ENCODE results near the gene AOC3. TPM values are rescaled to one million over a fixed set of nuclear protein-coding genes. Genes with fewer than 3 reads are reported as not detected.

The AOC3 gene
- total and polyA plus RNA-seq, 3 experiments from 2014 or later, result 1.0 to 1.3 TPM; not detected in 1

GRCh38 chr17:42818379-42818778 is 32.6 kb upstream of the AOC3 start:
- ChIA-PET CTCF (interaction anchor here (1.7 kb wide), 1 partner anchor 15 kb away, joined by 4 read pairs; no protein-coding TSS in a partner anchor), POLR2A (no interaction called here)
- H3K27ac ChIP-seq (ENCODE audit: low read depth, low read length), result no peak overlapping the region
- no peaks in the 10 kb centered on the region for H3K27me3 ChIP-seq (ENCODE audit: insufficient read depth, low read length, poor library complexity, severe bottlenecking)
- Mint-ChIP-seq H3K27me3 (no peaks in the 10 kb centered on the region), H3K9me3 (no peaks in the 10 kb centered on the region), H3K27ac (no peak overlapping the region), H3K36me3 (peaks cover 6 to 82% (median 24%) of the 10 kb centered on the region in 3 donors), H3K4me3 (no peak overlapping the region), H3K4me1 (peaks cover 12 to 31% (median 26%) of the 10 kb centered on the region in 3 donors)
- H3K36me3 ChIP-seq (ENCODE audit: insufficient read depth, low read length), result peaks cover 68% of the 10 kb centered on the region
- no peaks in the 10 kb centered on the region for H3K9me3 ChIP-seq (ENCODE audit: low read length)
- H3K4me1 ChIP-seq (ENCODE audit: insufficient read depth, low read length), result peaks cover 11% of the 10 kb centered on the region
- no peak overlapping the region for H3K4me3 ChIP-seq (ENCODE audit: low read length)
- no peak for DNase-seq

GRCh38 chr17:42819939-42820535 is 31.0 kb upstream of the AOC3 start:
- H3K36me3 Mint-ChIP-seq, result peaks cover 3 to 72% (median 12%) of the 10 kb centered on the region in 3 donors

GRCh38 chr17:42821176-42821575 is 29.8 kb upstream of the AOC3 start:
- no peak for DNase-seq
- no peaks in the 10 kb centered on the region for H3K9me3 Mint-ChIP-seq
- peak overlapping the region in 4 of 7 donors; percentile 39 to 76 (median 54) for H3K4me3 Mint-ChIP-seq
- H3K4me1 Mint-ChIP-seq, result peaks cover 22 to 42% (median 37%) of the 10 kb centered on the region in 3 donors
- no peaks in the 10 kb centered on the region for H3K27me3 Mint-ChIP-seq
- H3K27me3 ChIP-seq (ENCODE audit: insufficient read depth, low read length, poor library complexity, severe bottlenecking), result no peaks in the 10 kb centered on the region
- no peaks in the 10 kb centered on the region for H3K9me3 ChIP-seq (ENCODE audit: low read length)
- H3K4me3 ChIP-seq (ENCODE audit: low read length), result no peak overlapping the region
- peak overlapping the region in 2 of 8 donors; percentile 41 to 43 for H3K27ac Mint-ChIP-seq
- ChIA-PET CTCF (interaction anchor here (1.4 to 1.7 kb wide), 2 partner anchors 11 to 12 kb away, joined by 3 to 5 read pairs; no protein-coding TSS in a partner anchor), POLR2A (interaction anchor here (1.5 kb wide), 1 partner anchor 13 kb away, joined by 5 read pairs; no protein-coding TSS in a partner anchor)
- H3K36me3 ChIP-seq (ENCODE audit: insufficient read depth, low read length), result peaks cover 43% of the 10 kb centered on the region
- H3K36me3 Mint-ChIP-seq, result peaks cover 3 to 60% (median 6%) of the 10 kb centered on the region in 3 donors
- H3K27ac ChIP-seq (ENCODE audit: low read depth, low read length), result no peak overlapping the region
- H3K4me1 ChIP-seq (ENCODE audit: insufficient read depth, low read length), result peaks cover 14% of the 10 kb centered on the region

More at GRCh38 chr17:42819939-42820535, 31.0 kb upstream of the AOC3 start:
- H3K4me3 ChIP-seq (ENCODE audit: low read length), result no peak overlapping the region
- CTCF ChIA-PET, result interaction anchor here (0.9 kb wide), 2 partner anchors 14 to 278 kb away, joined by 3 read pairs; no protein-coding TSS in a partner anchor
- Mint-ChIP-seq H3K4me1 (peaks cover 22 to 42% (median 37%) of the 10 kb centered on the region in 3 donors), H3K27ac (peak overlapping the region in 6 of 8 donors; percentile 17 to 70 (median 64)), H3K27me3 (no peaks in the 10 kb centered on the region), H3K4me3 (peak overlapping the region in 1 of 7 donors; percentile 68), H3K9me3 (no peaks in the 10 kb centered on the region)
- DNase-seq, result peak; percentile 29 to 66 (median 46)
- POLR2A ChIA-PET, result no interaction called here
- H3K27ac ChIP-seq (ENCODE audit: low read depth, low read length), result no peak overlapping the region
- H3K36me3 ChIP-seq (ENCODE audit: insufficient read depth, low read length), result peaks cover 54% of the 10 kb centered on the region
- peaks cover 14% of the 10 kb centered on the region for H3K4me1 ChIP-seq (ENCODE audit: insufficient read depth, low read length)
- H3K27me3 ChIP-seq (ENCODE audit: insufficient read depth, low read length, poor library complexity, severe bottlenecking), result no peaks in the 10 kb centered on the region
- no peaks in the 10 kb centered on the region for H3K9me3 ChIP-seq (ENCODE audit: low read length)

GRCh38 chr17:42827472-42827871 is 23.5 kb upstream of the AOC3 start:
- peaks cover 17% of the 10 kb centered on the region for H3K4me1 ChIP-seq (ENCODE audit: insufficient read depth, low read length)
- H3K36me3 ChIP-seq (ENCODE audit: insufficient read depth, low read length), result no peaks in the 10 kb centered on the region
- no peak for DNase-seq
- peaks cover 0 to 8% (median 3%) of the 10 kb centered on the region in 3 donors for H3K36me3 Mint-ChIP-seq
- no peak overlapping the region for H3K4me3 ChIP-seq (ENCODE audit: low read length)
- H3K27ac ChIP-seq (ENCODE audit: low read depth, low read length), result no peak overlapping the region
- no peaks in the 10 kb centered on the region for H3K9me3 Mint-ChIP-seq
- peak overlapping the region in 1 of 7 donors; percentile 51 for H3K4me3 Mint-ChIP-seq
- H3K4me1 Mint-ChIP-seq, result peaks cover 16 to 23% (median 21%) of the 10 kb centered on the region in 3 donors
- H3K27ac Mint-ChIP-seq, result peak overlapping the region in 1 of 8 donors; percentile 25
- CTCF ChIA-PET, result no interaction called here
- POLR2A ChIA-PET, result no interaction called here
- H3K9me3 ChIP-seq (ENCODE audit: low read length), result no peaks in the 10 kb centered on the region
- no peaks in the 10 kb centered on the region for H3K27me3 ChIP-seq (ENCODE audit: insufficient read depth, low read length, poor library complexity, severe bottlenecking)
- H3K27me3 Mint-ChIP-seq, result peaks cover 2 to 14% of the 10 kb centered on the region in 2 donors

- CTCF ChIA-PET, result no interaction called here
- POLR2A ChIA-PET, result no interaction called here
- Mint-ChIP-seq H3K27ac (peak overlapping the region in 4 of 8 donors; percentile 30 to 80 (median 51)), H3K4me3 (peak overlapping the region in 3 of 7 donors; percentile 3 to 72 (median 56)), H3K36me3 (peaks cover 0 to 22% (median 3%) of the 10 kb centered on the region in 3 donors), H3K4me1 (peaks cover 23 to 25% (median 25%) of the 10 kb centered on the region in 3 donors), H3K9me3 (no peaks in the 10 kb centered on the region), H3K27me3 (peaks cover 2 to 14% of the 10 kb centered on the region in 2 donors)
- DNase-seq, result no peak
- no peaks in the 10 kb centered on the region for H3K9me3 ChIP-seq (ENCODE audit: low read length)
- H3K27me3 ChIP-seq (ENCODE audit: insufficient read depth, low read length, poor library complexity, severe bottlenecking), result no peaks in the 10 kb centered on the region
- H3K4me3 ChIP-seq (ENCODE audit: low read length), result no peak overlapping the region
- H3K4me1 ChIP-seq (ENCODE audit: insufficient read depth, low read length), result peaks cover 19% of the 10 kb centered on the region
- no peak overlapping the region for H3K27ac ChIP-seq (ENCODE audit: low read depth, low read length)
- no peaks in the 10 kb centered on the region for H3K36me3 ChIP-seq (ENCODE audit: insufficient read depth, low read length)
Measured at GRCh38 chr17:42830971-42831370, 20.0 kb upstream of the AOC3 start.

GRCh38 chr17:42832213-42832933 is 18.6 kb upstream of the AOC3 start:
- no peaks in the 10 kb centered on the region for H3K9me3 ChIP-seq (ENCODE audit: low read length)
- peaks cover 2 to 11% of the 10 kb centered on the region in 2 donors for H3K27me3 Mint-ChIP-seq
- H3K36me3 Mint-ChIP-seq, result peaks cover 0 to 33% (median 3%) of the 10 kb centered on the region in 3 donors
- H3K4me3 ChIP-seq (ENCODE audit: low read length), result peak overlapping the region; percentile 85
- DNase-seq, result no peak
- H3K4me1 ChIP-seq (ENCODE audit: insufficient read depth, low read length), result peaks cover 19% of the 10 kb centered on the region
- peak overlapping the region; percentile 98 to 100 (median 99) for H3K27ac Mint-ChIP-seq
- H3K27me3 ChIP-seq (ENCODE audit: insufficient read depth, low read length, poor library complexity, severe bottlenecking), result no peaks in the 10 kb centered on the region
- H3K4me3 Mint-ChIP-seq, result peak overlapping the region; percentile 97 to 99 (median 97)
- POLR2A ChIA-PET, result interaction anchor here (0.6 to 2.0 kb wide), 3 partner anchors 8 to 487 kb away, joined by 3 to 12 read pairs (median 6); partner anchors contain the start of genes BECN1 and VPS25
- peaks cover 23 to 25% (median 25%) of the 10 kb centered on the region in 3 donors for H3K4me1 Mint-ChIP-seq
- H3K27ac ChIP-seq (ENCODE audit: low read depth, low read length), result peak overlapping the region; percentile 92
- CTCF ChIA-PET, result interaction anchor here (1.4 to 2.7 kb wide), 4 partner anchors 8 to 652 kb away, joined by 4 to 26 read pairs (median 6); partner anchors contain the start of genes BECN1 and DHX8
- H3K9me3 Mint-ChIP-seq, result no peaks in the 10 kb centered on the region
- H3K36me3 ChIP-seq (ENCODE audit: insufficient read depth, low read length), result peaks cover under 1% of the 10 kb centered on the region

GRCh38 chr17:42832934-42833766 is 17.8 kb upstream of the AOC3 start, which contains the start of gene PSME3:
PSME3 (plus strand) TSS chr17:42833397; CDS start chr17:42833632, 235 bp downstream.
- H3K27me3 ChIP-seq (ENCODE audit: insufficient read depth, low read length, poor library complexity, severe bottlenecking), result no peaks in the 10 kb centered on the region
- Mint-ChIP-seq H3K9me3 (no peaks in the 10 kb centered on the region), H3K4me1 (peaks cover 25 to 30% (median 30%) of the 10 kb centered on the region in 3 donors), H3K27me3 (peaks cover 2 to 3% of the 10 kb centered on the region in 2 donors), H3K27ac (peak within 1 kb of the TSS; percentile 98 to 100 (median 99)), H3K36me3 (peaks cover 0 to 41% (median 9%) of the 10 kb centered on the region in 3 donors), H3K4me3 (peak within 1 kb of the TSS; percentile 97 to 99 (median 97))
- POLR2A ChIA-PET, result interaction anchor here (0.6 to 2.0 kb wide), 5 partner anchors 9 to 487 kb away, joined by 3 to 12 read pairs (median 5); partner anchors contain the start of genes BECN1 and VPS25
- CTCF ChIA-PET, result interaction anchor here (0.9 to 2.7 kb wide), 6 partner anchors 9 to 651 kb away, joined by 3 to 26 read pairs (median 4); partner anchors contain the start of genes BECN1, DHX8 and RPL27
- peak; percentile 82 to 91 (median 88) for DNase-seq
- peak within 1 kb of the TSS; percentile 92 for H3K27ac ChIP-seq (ENCODE audit: low read depth, low read length)
- H3K4me1 ChIP-seq (ENCODE audit: insufficient read depth, low read length), result peaks cover 19% of the 10 kb centered on the region
- peak within 1 kb of the TSS; percentile 85 for H3K4me3 ChIP-seq (ENCODE audit: low read length)
- H3K36me3 ChIP-seq (ENCODE audit: insufficient read depth, low read length), result peaks cover 9% of the 10 kb centered on the region
- no peaks in the 10 kb centered on the region for H3K9me3 ChIP-seq (ENCODE audit: low read length)

Data from CD8-positive, alpha-beta memory T cell (primary cell).